LNCAP (cell line): Measurements from ENCODE around the gene RERE.

Experiments used
- CTCF ChIP-seq: fragments of 450-650 bp; IDR thresholded peaks from 2 replicates; pipeline ENCODE4 v1.5.1; 2017; ENCODE audit warnings: mild to moderate bottlenecking

The RERE gene

GRCh38 chr1:8848663-8849386 is 31.4 kb upstream of the RERE start:
- TF ChIP-seq CTCF, result peak; percentile 79

GRCh38 chr1:8847990-8848389 is 30.6 kb upstream of the RERE start:
- TF ChIP-seq CTCF, result no peak

GRCh38 chr1:8846263-8846662 is 28.8 kb upstream of the RERE start:
- no peak for TF ChIP-seq CTCF

GRCh38 chr1:8845104-8846097 is 28.0 kb upstream of the RERE start:
- no peak for TF ChIP-seq CTCF

- no peak for TF ChIP-seq CTCF
These were observed 27.1 kb upstream of the RERE start for GRCh38 chr1:8844501-8845006.

GRCh38 chr1:8841395-8841794 is 24.0 kb upstream of the RERE start:
- TF ChIP-seq CTCF, result no peak

- TF ChIP-seq CTCF, result no peak
These were observed 22.6 kb upstream of the RERE start for GRCh38 chr1:8839990-8840389.
